Measurements from ENCODE around the gene CNTNAP2. TPM values are rescaled to one million over a fixed set of nuclear protein-coding genes. Genes with fewer than 3 reads are reported as not detected.

Gene CNTNAP2
- total and polyA plus RNA-seq, 2 donors from 2014 or later: 0.06 to 0.13 TPM

DNA sequence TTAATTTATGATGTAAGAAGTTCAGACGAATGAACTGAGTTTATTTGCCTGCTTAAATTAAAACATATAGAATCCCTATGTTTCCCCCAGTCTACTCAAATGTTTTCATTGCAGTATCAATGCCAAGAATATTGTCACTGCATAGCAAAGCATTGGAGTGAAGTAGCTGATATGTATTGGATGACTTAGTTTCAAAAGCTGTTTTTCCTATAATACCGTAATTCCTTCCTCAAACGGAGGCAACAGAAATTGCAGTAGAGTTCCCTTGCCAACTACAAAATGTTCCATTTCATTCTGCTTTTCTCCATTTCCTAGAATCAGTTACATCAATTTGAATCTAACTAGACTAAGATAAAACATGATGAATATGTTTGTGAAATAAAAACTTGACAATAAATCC, 174.1 kb downstream of the CNTNAP2 start:
- Histone ChIP-seq H3K27me3 (ENCODE audit: control insufficient read depth, insufficient read depth, low read length) (no peaks in the 10 kb centered on the region), H3K4me3 (ENCODE audit: low read length in 3 of 3) (no peak overlapping the region), H3K9ac (ENCODE audit: low read length in 3 of 3) (no peak overlapping the region), H3K36me3 (ENCODE audit: control insufficient read depth in 2 of 3, insufficient read depth in 3 of 3, low read length in 3 of 3) (no peaks in the 10 kb centered on the region), H3K27ac (ENCODE audit: low read depth in 2 of 2, low read length in 2 of 2) (no peak overlapping the region), H3K4me1 (ENCODE audit: control insufficient read depth in 2 of 3, insufficient read depth in 2 of 3, low read depth in 1 of 3, low read length in 3 of 3) (no peaks in the 10 kb centered on the region), H3K9me3 (ENCODE audit: control insufficient read depth in 2 of 3, insufficient read depth in 1 of 3, low read length in 3 of 3) (peaks cover 0 to 2% (median 0%) of the 10 kb centered on the region in 3 donors)
- TF ChIP-seq CTCF (IDR thresholded peaks at IDR 0.05; ENCODE audit: borderline replicate concordance, extremely low read depth, insufficient read depth): no peak
- intact Hi-C loops (cut with DNase I): no loop called here
- FAIRE-seq (no peak), DNase-seq (no peak)

- Histone ChIP-seq H3K9ac (ENCODE audit: low read length in 3 of 3) (no peak overlapping the region), H3K27ac (ENCODE audit: low read depth in 2 of 2, low read length in 2 of 2) (no peak overlapping the region), H3K4me3 (ENCODE audit: low read length in 3 of 3) (no peak overlapping the region), H3K9me3 (ENCODE audit: control insufficient read depth in 2 of 3, insufficient read depth in 1 of 3, low read length in 3 of 3) (peaks cover 0 to 2% (median 0%) of the 10 kb centered on the region in 3 donors), H3K36me3 (ENCODE audit: control insufficient read depth in 2 of 3, insufficient read depth in 3 of 3, low read length in 3 of 3) (no peaks in the 10 kb centered on the region), H3K4me1 (ENCODE audit: control insufficient read depth in 2 of 3, insufficient read depth in 2 of 3, low read depth in 1 of 3, low read length in 3 of 3) (no peaks in the 10 kb centered on the region), H3K27me3 (ENCODE audit: control insufficient read depth, insufficient read depth, low read length) (no peaks in the 10 kb centered on the region)
- intact Hi-C loops (cut with DNase I): no loop called here
- no peak for DNase-seq
- TF ChIP-seq CTCF (IDR thresholded peaks at IDR 0.05; ENCODE audit: borderline replicate concordance, extremely low read depth, insufficient read depth): no peak
- no peak for FAIRE-seq
These were observed 175.3 kb downstream of the CNTNAP2 start for GRCh38 chr7:146291900-146292299.

GRCh38 chr7:146296028-146296427, 179.4 kb downstream of the CNTNAP2 start:
- H3K27me3 ChIP-seq (ENCODE audit: control insufficient read depth, insufficient read depth, low read length): no peaks in the 10 kb centered on the region
- no peaks in the 10 kb centered on the region for H3K9me3 ChIP-seq (ENCODE audit: control insufficient read depth in 2 of 3, insufficient read depth in 1 of 3, low read length in 3 of 3)
- no peak overlapping the region for H3K4me3 ChIP-seq (ENCODE audit: low read length in 3 of 3)
- intact Hi-C loops (cut with DNase I): no loop called here
- H3K27ac ChIP-seq (ENCODE audit: low read depth in 2 of 2, low read length in 2 of 2): no peak overlapping the region
- H3K4me1 ChIP-seq (ENCODE audit: control insufficient read depth in 2 of 3, insufficient read depth in 2 of 3, low read depth in 1 of 3, low read length in 3 of 3): no peaks in the 10 kb centered on the region
- FAIRE-seq: no peak
- DNase-seq: no peak
- H3K9ac ChIP-seq (ENCODE audit: low read length in 3 of 3): no peak overlapping the region
- H3K36me3 ChIP-seq (ENCODE audit: control insufficient read depth in 2 of 3, insufficient read depth in 3 of 3, low read length in 3 of 3): no peaks in the 10 kb centered on the region
- no peak for TF ChIP-seq CTCF (IDR thresholded peaks at IDR 0.05; ENCODE audit: borderline replicate concordance, extremely low read depth, insufficient read depth)

GRCh38 chr7:146314962-146315361, 198.4 kb downstream of the CNTNAP2 start:
- H3K9me3 ChIP-seq (ENCODE audit: control insufficient read depth in 2 of 3, insufficient read depth in 1 of 3, low read length in 3 of 3): no peaks in the 10 kb centered on the region
- intact Hi-C loops (cut with DNase I): no loop called here
- no peaks in the 10 kb centered on the region for H3K36me3 ChIP-seq (ENCODE audit: control insufficient read depth in 2 of 3, insufficient read depth in 3 of 3, low read length in 3 of 3)
- TF ChIP-seq CTCF (IDR thresholded peaks at IDR 0.05; ENCODE audit: borderline replicate concordance, extremely low read depth, insufficient read depth): no peak
- FAIRE-seq (no peak), DNase-seq (no peak)
- H3K4me1 ChIP-seq (ENCODE audit: control insufficient read depth in 2 of 3, insufficient read depth in 2 of 3, low read depth in 1 of 3, low read length in 3 of 3): no peaks in the 10 kb centered on the region
- H3K4me3 ChIP-seq (ENCODE audit: low read length in 3 of 3): no peak overlapping the region
- no peak overlapping the region for H3K27ac ChIP-seq (ENCODE audit: low read depth in 2 of 2, low read length in 2 of 2)
- no peak overlapping the region for H3K9ac ChIP-seq (ENCODE audit: low read length in 3 of 3)
- H3K27me3 ChIP-seq (ENCODE audit: control insufficient read depth, insufficient read depth, low read length): no peaks in the 10 kb centered on the region
